HEK293 (cell line): Measurements from ENCODE around the gene FZR1.

Source experiments
- EGR2 ChIP-seq: fragments of 450-650 bp; formaldehyde crosslinking; IDR thresholded peaks from 2 replicates; pipeline ENCODE4 v1.5.1; 2016; ENCODE audit warnings: low read depth, missing biosample characterization, missing genetic modification characterization
- FEZF1 ChIP-seq: fragments of 450-650 bp; formaldehyde crosslinking; IDR thresholded peaks from 2 replicates; pipeline ENCODE4 v1.5.1; 2016; ENCODE audit warnings: missing biosample characterization, missing genetic modification characterization
- HOXD13 ChIP-seq: sonication (generic); formaldehyde crosslinking; IDR thresholded peaks from 2 replicates; pipeline ENCODE4 v1.8.0; 2022; ENCODE audit warnings: missing genetic modification reagents, borderline replicate concordance
- KLF10 ChIP-seq: fragments of 450-650 bp; IDR thresholded peaks from 2 replicates; pipeline ENCODE4 v1.5.1; 2018; ENCODE audit warnings: missing biosample characterization, mild to moderate bottlenecking, missing genetic modification characterization
- KLF7 ChIP-seq: fragments of 450-650 bp; formaldehyde crosslinking; IDR thresholded peaks from 2 replicates; pipeline ENCODE4 v1.5.1; 2016; ENCODE audit warnings: missing biosample characterization, missing genetic modification characterization, borderline replicate concordance
- KLF8 ChIP-seq: fragments of 450-650 bp; formaldehyde crosslinking; IDR thresholded peaks from 2 replicates; pipeline ENCODE4 v1.5.1; 2016; ENCODE audit warnings: missing biosample characterization, missing genetic modification characterization
- MZF1 ChIP-seq: fragments of 450-650 bp; formaldehyde crosslinking; IDR thresholded peaks from 2 replicates; pipeline ENCODE4 v1.5.1; 2017; ENCODE audit warnings: missing biosample characterization, missing genetic modification characterization, borderline replicate concordance
- PRDM1 ChIP-seq: fragments of 450-650 bp; formaldehyde crosslinking; IDR thresholded peaks from 2 replicates; pipeline ENCODE4; 2016; ENCODE audit warnings: missing biosample characterization, missing genetic modification characterization
- REPIN1 ChIP-seq: fragments of 450-650 bp; formaldehyde crosslinking; IDR thresholded peaks from 2 replicates; pipeline ENCODE4 v1.5.1; 2017; ENCODE audit warnings: missing biosample characterization, missing genetic modification characterization, low read depth
- SETDB1 ChIP-seq: IDR thresholded peaks from one replicate; pipeline ENCODE4 v1.6.1; 2017; ENCODE audit warnings: mild to moderate bottlenecking, low read length, moderate library complexity, mixed read lengths; ENCODE audit not compliant: insufficient read length
- SP2 ChIP-seq: fragments of 450-650 bp; formaldehyde crosslinking; IDR thresholded peaks from 2 replicates; pipeline ENCODE4 v1.5.1; 2016; ENCODE audit warnings: missing biosample characterization, missing genetic modification characterization
- TCF7L2 ChIP-seq: IDR thresholded peaks from 2 replicates; pipeline ENCODE4 v1.6.1; 2011; ENCODE audit warnings: low read depth, mild to moderate bottlenecking, inconsistent platforms, low read length, moderate library complexity, borderline replicate concordance
- ZBTB20 ChIP-seq: fragments of 450-650 bp; formaldehyde crosslinking; IDR thresholded peaks from 2 replicates; pipeline ENCODE4 v1.5.1; 2016; ENCODE audit warnings: missing biosample characterization, missing genetic modification characterization
- ZFP69B ChIP-seq: fragments of 450-650 bp; formaldehyde crosslinking; IDR thresholded peaks from 2 replicates; pipeline ENCODE4 v1.5.1; 2016; ENCODE audit warnings: missing biosample characterization, missing genetic modification characterization
- ZIC2 ChIP-seq: fragments of 450-650 bp; formaldehyde crosslinking; IDR thresholded peaks from 2 replicates; pipeline ENCODE4 v1.5.1; 2016; ENCODE audit warnings: missing biosample characterization, missing genetic modification characterization
- ZNF169 ChIP-seq: fragments of 450-650 bp; formaldehyde crosslinking; IDR thresholded peaks from 2 replicates; pipeline ENCODE4 v1.5.1; 2016; ENCODE audit warnings: missing biosample characterization, missing genetic modification characterization
- ZNF184 ChIP-seq: fragments of 450-650 bp; IDR thresholded peaks from 2 replicates; pipeline ENCODE4 v1.5.1; 2018; ENCODE audit warnings: missing biosample characterization, mild to moderate bottlenecking, missing genetic modification characterization
- ZNF2 ChIP-seq: fragments of 450-650 bp; formaldehyde crosslinking; IDR thresholded peaks from 2 replicates; pipeline ENCODE4 v1.5.1; 2016; ENCODE audit warnings: missing biosample characterization, missing genetic modification characterization
- ZNF223 ChIP-seq: fragments of 450-650 bp; formaldehyde crosslinking; IDR thresholded peaks from 2 replicates; pipeline ENCODE4 v1.5.1; 2016; ENCODE audit warnings: missing biosample characterization, missing genetic modification characterization
- ZNF391 ChIP-seq: fragments of 450-650 bp; formaldehyde crosslinking; IDR thresholded peaks from 2 replicates; pipeline ENCODE4 v1.5.1; 2016; ENCODE audit warnings: low read depth, missing biosample characterization, missing genetic modification characterization, borderline replicate concordance
- ZNF510 ChIP-seq: fragments of 450-650 bp; formaldehyde crosslinking; IDR thresholded peaks from 2 replicates; pipeline ENCODE4 v1.5.1; 2018; ENCODE audit warnings: mild to moderate bottlenecking, missing genetic modification characterization, missing biosample characterization; ENCODE audit not compliant: insufficient replicate concordance
- ZNF660 ChIP-seq: fragments of 450-650 bp; IDR thresholded peaks from 2 replicates; pipeline ENCODE4 v1.5.1; 2018; ENCODE audit warnings: missing biosample characterization, mild to moderate bottlenecking, missing genetic modification characterization
- ZNF677 ChIP-seq: fragments of 450-650 bp; IDR thresholded peaks from 2 replicates; pipeline ENCODE4 v1.5.0; 2018; ENCODE audit warnings: missing biosample characterization, mild to moderate bottlenecking, missing genetic modification characterization, moderate library complexity
- ZNF747 ChIP-seq: fragments of 450-650 bp; formaldehyde crosslinking; IDR thresholded peaks from 2 replicates; pipeline ENCODE4 v1.5.1; 2016; ENCODE audit warnings: missing biosample characterization, missing genetic modification characterization
- ZNF768 ChIP-seq: fragments of 450-650 bp; formaldehyde crosslinking; IDR thresholded peaks from 2 replicates; pipeline ENCODE4 v1.5.1; 2018; ENCODE audit warnings: missing biosample characterization, mild to moderate bottlenecking, missing genetic modification characterization
- ZSCAN23 ChIP-seq: fragments of 450-650 bp; formaldehyde crosslinking; IDR thresholded peaks from 2 replicates; pipeline ENCODE4 v1.5.1; 2016; ENCODE audit warnings: missing biosample characterization, missing genetic modification characterization
- ZSCAN30 ChIP-seq: fragments of 450-650 bp; IDR thresholded peaks from 2 replicates; pipeline ENCODE4 v1.5.1; 2018; ENCODE audit warnings: missing biosample characterization, mild to moderate bottlenecking, missing genetic modification characterization, moderate library complexity
- ZXDB ChIP-seq: fragments of 450-650 bp; formaldehyde crosslinking; IDR thresholded peaks from 2 replicates; pipeline ENCODE4 v1.5.1; 2016; ENCODE audit warnings: missing biosample characterization, missing genetic modification characterization
- TF ChIP-seq, protein P1 (sequence below): fragments of 450-650 bp; formaldehyde crosslinking; IDR thresholded peaks from 2 replicates; pipeline ENCODE4 v1.5.1; 2017; ENCODE audit warnings: missing biosample characterization, mild to moderate bottlenecking, missing genetic modification characterization, moderate library complexity
- TF ChIP-seq, protein P2 (sequence below): fragments of 450-650 bp; formaldehyde crosslinking; IDR thresholded peaks from 2 replicates; pipeline ENCODE4 v1.5.1; 2016; ENCODE audit warnings: missing biosample characterization, missing genetic modification characterization
- TF ChIP-seq, protein P3 (sequence below): fragments of 450-650 bp; formaldehyde crosslinking; IDR thresholded peaks from 2 replicates; pipeline ENCODE4 v1.5.1; 2016; ENCODE audit warnings: missing biosample characterization, missing genetic modification characterization

The FZR1 gene

DNA sequence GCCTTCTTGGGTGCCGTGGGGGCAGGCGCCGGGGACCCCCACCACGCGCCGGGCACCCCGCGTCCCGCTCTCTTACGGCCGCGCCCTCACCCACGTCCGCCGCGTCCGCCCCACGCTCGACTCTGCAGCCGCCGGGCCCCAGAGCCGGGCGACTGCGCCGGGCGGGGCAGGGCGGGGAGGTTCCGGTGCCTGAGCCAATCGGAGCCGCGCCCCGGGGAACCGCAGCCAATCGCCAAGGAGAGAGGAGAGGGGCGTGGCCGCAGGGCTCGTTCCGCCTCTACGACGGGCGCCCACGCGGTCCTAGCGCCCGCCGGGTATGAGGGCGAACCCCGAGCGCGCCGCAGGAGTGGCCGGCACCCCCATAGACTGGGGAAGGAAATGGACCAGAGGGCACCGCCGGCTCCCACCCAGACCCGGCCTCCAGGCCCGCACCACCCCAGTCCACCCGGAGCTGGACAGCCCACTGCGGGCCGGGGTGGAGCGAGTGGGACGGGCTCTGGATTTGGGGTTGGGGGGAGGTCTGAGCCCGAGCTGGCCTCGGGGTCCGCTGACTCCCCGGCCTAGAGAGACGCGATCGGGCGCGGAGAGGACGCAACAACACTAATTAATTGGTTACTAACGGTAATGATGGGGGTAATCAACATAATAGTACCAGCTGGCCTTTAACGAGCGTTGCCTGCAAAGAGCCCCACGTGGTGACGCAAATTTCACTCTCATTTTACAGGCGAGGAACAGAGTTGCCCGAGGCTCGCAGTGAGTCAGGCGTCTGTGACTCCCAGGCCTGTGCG lies 51.5 kb downstream of the FZR1 start, which contains the start of gene MFSD12 (continued):
- TF ChIP-seq ZNF660 (tag by site-specific recombination), result peak; percentile 14; the same call in 1 of the 2 replicates
- TF ChIP-seq ZNF747 (tag by site-specific recombination), result no peak
- TF ChIP-seq, protein P1, sequence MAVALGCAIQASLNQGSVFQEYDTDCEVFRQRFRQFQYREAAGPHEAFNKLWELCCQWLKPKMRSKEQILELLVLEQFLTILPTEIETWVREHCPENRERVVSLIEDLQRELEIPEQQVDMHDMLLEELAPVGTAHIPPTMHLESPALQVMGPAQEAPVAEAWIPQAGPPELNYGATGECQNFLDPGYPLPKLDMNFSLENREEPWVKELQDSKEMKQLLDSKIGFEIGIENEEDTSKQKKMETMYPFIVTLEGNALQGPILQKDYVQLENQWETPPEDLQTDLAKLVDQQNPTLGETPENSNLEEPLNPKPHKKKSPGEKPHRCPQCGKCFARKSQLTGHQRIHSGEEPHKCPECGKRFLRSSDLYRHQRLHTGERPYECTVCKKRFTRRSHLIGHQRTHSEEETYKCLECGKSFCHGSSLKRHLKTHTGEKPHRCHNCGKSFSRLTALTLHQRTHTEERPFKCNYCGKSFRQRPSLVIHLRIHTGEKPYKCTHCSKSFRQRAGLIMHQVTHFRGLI (tag by site-specific recombination), result 0 out of 2 replicates have a peak, but pooled peaks have one; percentile 32
- TF ChIP-seq ZSCAN23 (tag by site-specific recombination), result peak; percentile 64; the same call in 1 of the 2 replicates
- TF ChIP-seq ZFP69B, result peak; percentile 79
- TF ChIP-seq REPIN1 (tag by site-specific recombination), result peak; percentile 70; the same call in 1 of the 2 replicates
- TF ChIP-seq ZNF391 (tag by site-specific recombination), result peak; percentile 78; the same call in 1 of the 2 replicates
- TF ChIP-seq KLF10, result peak; percentile 96
- TF ChIP-seq, protein P2, sequence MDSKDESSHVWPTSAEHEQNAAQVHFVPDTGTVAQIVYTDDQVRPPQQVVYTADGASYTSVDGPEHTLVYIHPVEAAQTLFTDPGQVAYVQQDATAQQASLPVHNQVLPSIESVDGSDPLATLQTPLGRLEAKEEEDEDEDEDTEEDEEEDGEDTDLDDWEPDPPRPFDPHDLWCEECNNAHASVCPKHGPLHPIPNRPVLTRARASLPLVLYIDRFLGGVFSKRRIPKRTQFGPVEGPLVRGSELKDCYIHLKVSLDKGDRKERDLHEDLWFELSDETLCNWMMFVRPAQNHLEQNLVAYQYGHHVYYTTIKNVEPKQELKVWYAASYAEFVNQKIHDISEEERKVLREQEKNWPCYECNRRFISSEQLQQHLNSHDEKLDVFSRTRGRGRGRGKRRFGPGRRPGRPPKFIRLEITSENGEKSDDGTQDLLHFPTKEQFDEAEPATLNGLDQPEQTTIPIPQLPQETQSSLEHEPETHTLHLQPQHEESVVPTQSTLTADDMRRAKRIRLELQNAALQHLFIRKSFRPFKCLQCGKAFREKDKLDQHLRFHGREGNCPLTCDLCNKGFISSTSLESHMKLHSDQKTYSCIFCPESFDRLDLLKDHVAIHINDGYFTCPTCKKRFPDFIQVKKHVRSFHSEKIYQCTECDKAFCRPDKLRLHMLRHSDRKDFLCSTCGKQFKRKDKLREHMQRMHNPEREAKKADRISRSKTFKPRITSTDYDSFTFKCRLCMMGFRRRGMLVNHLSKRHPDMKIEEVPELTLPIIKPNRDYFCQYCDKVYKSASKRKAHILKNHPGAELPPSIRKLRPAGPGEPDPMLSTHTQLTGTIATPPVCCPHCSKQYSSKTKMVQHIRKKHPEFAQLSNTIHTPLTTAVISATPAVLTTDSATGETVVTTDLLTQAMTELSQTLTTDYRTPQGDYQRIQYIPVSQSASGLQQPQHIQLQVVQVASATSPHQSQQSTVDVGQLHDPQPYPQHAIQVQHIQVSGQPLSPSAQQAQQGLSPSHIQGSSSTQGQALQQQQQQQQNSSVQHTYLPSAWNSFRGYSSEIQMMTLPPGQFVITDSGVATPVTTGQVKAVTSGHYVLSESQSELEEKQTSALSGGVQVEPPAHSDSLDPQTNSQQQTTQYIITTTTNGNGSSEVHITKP, result peak; percentile 74; the same call in 1 of the 2 replicates
- peak; percentile 58; the same call in 1 of the 2 replicates for TF ChIP-seq ZIC2 (tag by site-specific recombination)
- peak; percentile 67; the same call in 1 of the 2 replicates for TF ChIP-seq ZXDB (tag by site-specific recombination)
- peak; percentile 99 for TF ChIP-seq ZNF223 (tag by site-specific recombination)
- TF ChIP-seq ZNF184 (tag by site-specific recombination), result no peak; the same call in 1 of the 2 replicates
- peak; percentile 35; the same call in 1 of the 2 replicates for TF ChIP-seq ZBTB20 (tag by site-specific recombination)
- TF ChIP-seq SETDB1, result no peak
- peak; percentile 54; the same call in 1 of the 2 replicates for TF ChIP-seq KLF7 (tag by site-specific recombination)
- TF ChIP-seq SP2 (tag by site-specific recombination), result peak; percentile 95
- TF ChIP-seq ZNF768, result no peak
- TF ChIP-seq, protein P3, sequence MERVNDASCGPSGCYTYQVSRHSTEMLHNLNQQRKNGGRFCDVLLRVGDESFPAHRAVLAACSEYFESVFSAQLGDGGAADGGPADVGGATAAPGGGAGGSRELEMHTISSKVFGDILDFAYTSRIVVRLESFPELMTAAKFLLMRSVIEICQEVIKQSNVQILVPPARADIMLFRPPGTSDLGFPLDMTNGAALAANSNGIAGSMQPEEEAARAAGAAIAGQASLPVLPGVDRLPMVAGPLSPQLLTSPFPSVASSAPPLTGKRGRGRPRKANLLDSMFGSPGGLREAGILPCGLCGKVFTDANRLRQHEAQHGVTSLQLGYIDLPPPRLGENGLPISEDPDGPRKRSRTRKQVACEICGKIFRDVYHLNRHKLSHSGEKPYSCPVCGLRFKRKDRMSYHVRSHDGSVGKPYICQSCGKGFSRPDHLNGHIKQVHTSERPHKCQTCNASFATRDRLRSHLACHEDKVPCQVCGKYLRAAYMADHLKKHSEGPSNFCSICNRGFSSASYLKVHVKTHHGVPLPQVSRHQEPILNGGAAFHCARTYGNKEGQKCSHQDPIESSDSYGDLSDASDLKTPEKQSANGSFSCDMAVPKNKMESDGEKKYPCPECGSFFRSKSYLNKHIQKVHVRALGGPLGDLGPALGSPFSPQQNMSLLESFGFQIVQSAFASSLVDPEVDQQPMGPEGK (tag by site-specific recombination), result peak; percentile 86
- 0 out of 2 replicates have a peak, but pooled peaks have one; percentile 11 for TF ChIP-seq ZNF2
- TF ChIP-seq ZNF510, result no peak
- TF ChIP-seq PRDM1 (tag by site-specific recombination), result 0 out of 2 replicates have a peak, but pooled peaks have one; percentile 12
- TF ChIP-seq TCF7L2, result no peak
- no peak for TF ChIP-seq MZF1
- TF ChIP-seq ZSCAN30 (tag by site-specific recombination), result no peak; the same call in 1 of the 2 replicates
- TF ChIP-seq ZNF677 (tag by site-specific recombination), result no peak
- TF ChIP-seq KLF8 (tag by site-specific recombination), result peak; percentile 99
- TF ChIP-seq EGR2, result peak; percentile 53
- TF ChIP-seq HOXD13 (CRISPR knock-in tag), result no peak
- peak; percentile 61 for TF ChIP-seq FEZF1
- TF ChIP-seq ZNF169 (tag by site-specific recombination), result 0 out of 2 replicates have a peak, but pooled peaks have one; percentile 48
